GM12873 (cell line): ENCODE results near the gene CSH1.

Experiments
- CTCF ChIP-seq: IDR thresholded peaks from 2 replicates; pipeline ENCODE4 v1.5.1; 2012; ENCODE audit warnings: low read depth, mild to moderate bottlenecking, moderate library complexity, low read length, control low read depth; ENCODE audit not compliant: insufficient read depth; ENCODE audit errors: missing control alignments

The CSH1 gene

GRCh38 chr17:63845509-63845908 lies 50.9 kb downstream of the CSH1 start:
- TF ChIP-seq CTCF: no peak
